Stomach (tissue), 9 donors: ENCODE results near the gene COL23A1. TPM values are rescaled to one million over a fixed set of nuclear protein-coding genes. Genes with fewer than 3 reads are reported as not detected.

Experiments
- DNase-seq, 2 donors: peaks; one replicate each; pipeline versions ENCODE4 v3.0.0 to v3.0.0-alpha.2; 2013 to 2019
- H3K27ac ChIP-seq, 5 donors: fragments of 200-600 bp in 4 of 5; sonication (generic) in 4 of 5; one replicate each; pipeline ENCODE4 v1.5.1; 2013 to 2019; ENCODE audit warnings: mild to moderate bottlenecking in 1 of 5, moderate library complexity in 1 of 5
- H3K27me3 ChIP-seq, 3 donors: fragments of 200-600 bp; sonication (generic); one replicate each; pipeline ENCODE4 v1.5.1; 2017 to 2019; ENCODE audit warnings: mixed run types in 1 of 3
- H3K36me3 ChIP-seq, 4 donors: fragments of 200-600 bp; sonication (generic); 1 replicate in 3 of 4; 2 replicates in 1 of 4; pipeline ENCODE4 v1.5.1; 2016 to 2019
- H3K4me1 ChIP-seq, 4 donors: fragments of 200-600 bp; sonication (generic); one replicate each; pipeline ENCODE4 v1.5.1; 2016 to 2019
- H3K4me3 ChIP-seq, 4 donors: fragments of 200-600 bp; sonication (generic) in 3 of 4; one replicate each; pipeline ENCODE4 v1.5.1; 2016 to 2019; ENCODE audit warnings: mild to moderate bottlenecking in 1 of 4
- H3K9me3 ChIP-seq, 4 donors: fragments of 200-600 bp; sonication (generic); one replicate each; pipeline ENCODE4 v1.5.1; 2016 to 2019
- EP300 ChIP-seq: sonication (generic); formaldehyde crosslinking; IDR thresholded peaks from one replicate; pipeline ENCODE4 v1.6.1; 2017; ENCODE audit warnings: antibody characterized with exemption
- POLR2A ChIP-seq, 4 donors: fragments of 450-650 bp; IDR thresholded peaks; one replicate each; pipeline ENCODE4 v1.6.1; 2016; ENCODE audit warnings: antibody characterized with exemption in 4 of 4, control low read depth in 2 of 4, mild to moderate bottlenecking in 1 of 4, moderate library complexity in 1 of 4
- POLR2AphosphoS5 ChIP-seq, 3 donors: sonication (generic); formaldehyde crosslinking; IDR thresholded peaks; one replicate each; pipeline ENCODE4 v1.6.1; 2016; ENCODE audit warnings: antibody characterized with exemption in 3 of 3
- WGBS, 5 donors: extraction: QIAGEN DNeasy Blood & Tissue Kit in 3 of 5; methylation state at CpG; one replicate each; pipeline versions ENCODE4 v1.1.5 to v1.1.7; 2013 to 2018; 5-methylcytosine and 5-hydroxymethylcytosine counted together
- intact Hi-C: fragments of 100-400 bp; cut with DNase I; formaldehyde crosslinking; loops from one replicate; pipeline ENCODE4 v1.15.1; 2023; ENCODE audit warnings: low total_unique reads
- polyA plus RNA-seq, 3 donors: library from polyadenylated mRNA; stranded (reverse); fragments of 200-250 nt; gene quantifications; one replicate each; pipeline ENCODE4 v1.2.3, GENCODE V29; 2013
- total RNA-seq, 5 donors: library from RNA; depleted of rRNA; stranded (reverse); fragments of >200 nt; gene quantifications; one replicate each; pipeline versions ENCODE4 v1.1.0 to v1.2.3, GENCODE V29; 2014 to 2016
- TF ChIP-seq, protein P1 (sequence below), 7 experiments: fragments of 450-650 bp in 4 of 7; fragments of 200-600 bp in 3 of 7; sonication (generic) in 3 of 7; IDR thresholded peaks; one replicate each; pipeline ENCODE4 v1.5.1; 2016 to 2019; ENCODE audit warnings: antibody characterized with exemption in 7 of 7, control low read depth in 2 of 7, mild to moderate bottlenecking in 1 of 7
- donor health status: healthy with polysubstance abuse.
- donor health status: Bipolar disorder and iron deficiency.
- donor health status: healthy.

The COL23A1 gene
- total and polyA plus RNA-seq, 8 donors = under 0.01 to 7.0 (median 1.4) TPM

DNA sequence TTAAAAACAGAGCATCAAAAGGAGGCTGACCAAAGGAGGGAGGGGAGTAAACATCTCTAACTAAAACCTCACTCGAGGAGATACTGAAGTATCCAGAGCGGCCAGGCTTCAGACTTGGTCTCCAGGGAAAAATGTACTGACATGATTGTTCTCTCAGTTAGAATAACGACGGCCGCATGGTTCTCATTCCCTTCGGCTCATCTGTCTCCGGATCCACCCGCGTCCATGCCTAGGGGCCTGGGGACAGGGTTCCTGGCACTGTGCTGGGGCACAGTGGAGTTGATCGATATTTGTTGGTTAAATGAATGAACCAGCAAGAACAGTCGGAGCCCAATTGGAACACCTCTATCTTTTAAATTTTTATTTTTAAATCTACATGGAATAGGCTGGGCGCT, 190.5 kb downstream of the COL23A1 start:
- DNase-seq = no peak
- no peaks in the 10 kb centered on the region for H3K36me3 ChIP-seq
- H3K27me3 ChIP-seq = peaks cover 0 to 39% (median 4%) of the 10 kb centered on the region in 3 donors
- H3K4me3 ChIP-seq = no peak overlapping the region
- TF ChIP-seq, protein P1, sequence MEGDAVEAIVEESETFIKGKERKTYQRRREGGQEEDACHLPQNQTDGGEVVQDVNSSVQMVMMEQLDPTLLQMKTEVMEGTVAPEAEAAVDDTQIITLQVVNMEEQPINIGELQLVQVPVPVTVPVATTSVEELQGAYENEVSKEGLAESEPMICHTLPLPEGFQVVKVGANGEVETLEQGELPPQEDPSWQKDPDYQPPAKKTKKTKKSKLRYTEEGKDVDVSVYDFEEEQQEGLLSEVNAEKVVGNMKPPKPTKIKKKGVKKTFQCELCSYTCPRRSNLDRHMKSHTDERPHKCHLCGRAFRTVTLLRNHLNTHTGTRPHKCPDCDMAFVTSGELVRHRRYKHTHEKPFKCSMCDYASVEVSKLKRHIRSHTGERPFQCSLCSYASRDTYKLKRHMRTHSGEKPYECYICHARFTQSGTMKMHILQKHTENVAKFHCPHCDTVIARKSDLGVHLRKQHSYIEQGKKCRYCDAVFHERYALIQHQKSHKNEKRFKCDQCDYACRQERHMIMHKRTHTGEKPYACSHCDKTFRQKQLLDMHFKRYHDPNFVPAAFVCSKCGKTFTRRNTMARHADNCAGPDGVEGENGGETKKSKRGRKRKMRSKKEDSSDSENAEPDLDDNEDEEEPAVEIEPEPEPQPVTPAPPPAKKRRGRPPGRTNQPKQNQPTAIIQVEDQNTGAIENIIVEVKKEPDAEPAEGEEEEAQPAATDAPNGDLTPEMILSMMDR (IDR thresholded peaks at IDR 0.05) = no peak
- no peak for TF ChIP-seq POLR2AphosphoS5 (IDR thresholded peaks at IDR 0.05)
- TF ChIP-seq POLR2A (IDR thresholded peaks at IDR 0.05) = no peak
- no peak for TF ChIP-seq EP300
- no peak overlapping the region for H3K27ac ChIP-seq
- intact Hi-C loops = no loop called here
- WGBS, 5 donors = 57 to 77% (median 64%) methylated on average over 12 of the region's 12 CpGs
- peaks cover 0 to 4% (median 2%) of the 10 kb centered on the region in 4 donors for H3K4me1 ChIP-seq
- no peaks in the 10 kb centered on the region for H3K9me3 ChIP-seq

DNA sequence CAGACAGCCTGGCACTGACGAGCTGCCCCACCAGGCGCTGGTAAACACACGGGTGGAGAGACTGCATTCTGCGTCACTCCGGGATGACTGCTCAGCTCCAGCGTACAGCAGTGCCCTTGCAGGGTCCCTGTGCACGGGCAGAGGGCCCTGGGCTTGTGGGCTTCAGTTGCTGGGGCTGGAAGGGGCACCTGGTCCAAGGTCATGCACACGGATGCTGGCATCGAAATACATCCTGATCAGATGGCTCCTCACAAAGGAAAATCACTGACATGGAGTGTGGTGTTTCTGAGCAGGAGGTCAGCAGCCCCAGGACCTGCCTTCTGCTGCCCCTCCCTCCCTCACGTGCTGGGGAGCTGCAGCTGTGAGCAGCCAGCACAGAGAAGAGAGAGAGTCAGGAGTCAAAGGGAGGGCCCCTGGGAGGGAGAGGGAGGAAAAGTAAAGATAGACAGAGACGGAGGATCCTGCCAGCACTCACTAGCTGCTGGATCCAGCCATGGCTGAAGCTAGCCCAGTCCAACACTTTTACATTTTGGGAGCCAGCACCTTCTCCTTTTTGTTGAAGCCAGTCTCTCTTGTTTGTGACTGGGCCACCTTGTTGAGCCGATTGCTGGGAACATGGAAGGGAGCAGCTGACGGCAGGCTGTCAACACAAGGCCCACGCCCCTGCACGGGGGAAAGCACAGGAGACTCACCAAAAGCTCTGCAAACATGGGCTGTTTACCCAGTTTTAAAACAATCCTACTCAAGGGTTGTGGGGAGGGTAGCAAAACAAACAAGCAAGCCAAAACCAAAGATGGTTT, 191.1 kb downstream of the COL23A1 start:
- 30 to 47% (median 42%) methylated on average over 11 to 15 of the region's 15 CpGs for WGBS, 5 donors
- TF ChIP-seq, protein P1 (IDR thresholded peaks at IDR 0.05) = no peak
- TF ChIP-seq EP300 (no peak), POLR2A (IDR thresholded peaks at IDR 0.05) (no peak)
- Histone ChIP-seq H3K4me3 (no peak overlapping the region), H3K9me3 (no peaks in the 10 kb centered on the region), H3K27me3 (peaks cover 0 to 45% (median 4%) of the 10 kb centered on the region in 3 donors), H3K4me1 (peaks cover 0 to 4% (median 2%) of the 10 kb centered on the region in 4 donors), H3K36me3 (no peaks in the 10 kb centered on the region), H3K27ac (no peak overlapping the region)
- no peak for DNase-seq
- intact Hi-C loops = no loop called here

DNA sequence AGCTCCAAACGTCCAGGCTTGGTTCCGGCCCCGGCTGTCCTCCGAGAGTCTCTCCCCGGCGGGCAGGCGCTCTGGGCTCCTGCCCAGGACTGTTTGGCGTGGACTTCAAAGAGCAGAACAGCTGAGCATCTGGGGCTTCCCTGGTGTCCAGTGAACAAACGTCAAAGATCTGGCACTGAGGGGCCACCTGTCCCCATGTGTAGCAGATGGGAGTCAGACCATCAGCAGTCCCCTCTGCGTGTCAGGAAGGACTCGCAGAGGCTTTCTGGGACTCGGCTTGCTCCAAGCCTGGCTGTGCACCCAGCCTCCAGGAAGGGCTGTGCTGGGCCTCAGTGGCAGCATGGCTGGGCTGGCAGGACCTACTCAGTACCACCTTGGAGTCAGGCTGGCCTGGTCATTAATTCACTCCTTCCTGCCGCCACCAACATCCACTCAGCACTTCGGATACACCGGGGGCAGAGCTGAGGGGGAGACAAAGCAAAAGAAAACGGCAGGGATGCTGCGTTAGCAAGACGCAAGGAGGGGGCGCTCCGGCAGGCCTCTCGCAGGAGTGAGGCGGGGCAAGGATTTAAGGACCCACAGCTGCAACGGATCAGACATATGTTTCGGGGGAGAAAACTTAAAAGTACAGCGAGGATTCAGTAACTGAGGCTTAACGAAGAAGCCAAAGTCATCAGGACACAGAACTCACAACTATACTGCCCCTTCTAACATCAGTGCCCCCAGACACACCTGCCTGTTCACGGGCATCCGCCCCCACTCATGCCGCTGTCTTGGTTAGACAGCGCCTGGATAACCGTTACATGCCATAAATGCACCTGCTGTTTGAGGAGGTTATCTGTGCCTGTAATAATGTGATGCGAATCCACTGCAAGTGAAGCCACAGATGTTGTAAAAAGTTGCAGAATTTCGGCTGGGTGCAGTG, 193.1 kb downstream of the COL23A1 start:
- TF ChIP-seq EP300 (no peak), POLR2AphosphoS5 (IDR thresholded peaks at IDR 0.05) (no peak), POLR2A (IDR thresholded peaks at IDR 0.05) (no peak)
- TF ChIP-seq, protein P1 (IDR thresholded peaks at IDR 0.05) = no peak
- WGBS, 5 donors = 67 to 72% (median 68%) methylated on average over 24 to 33 of the region's 33 CpGs
- Histone ChIP-seq H3K9me3 (no peaks in the 10 kb centered on the region), H3K27me3 (peaks cover 0 to 47% (median 4%) of the 10 kb centered on the region in 3 donors), H3K36me3 (no peaks in the 10 kb centered on the region), H3K4me3 (no peak overlapping the region), H3K27ac (peak overlapping the region in 1 of 5 donors; percentile 29), H3K4me1 (peaks cover 0 to 4% (median 2%) of the 10 kb centered on the region in 4 donors)
- intact Hi-C loops = no loop called here
- peak in 1 of 2 donors; percentile 75 for DNase-seq

DNA sequence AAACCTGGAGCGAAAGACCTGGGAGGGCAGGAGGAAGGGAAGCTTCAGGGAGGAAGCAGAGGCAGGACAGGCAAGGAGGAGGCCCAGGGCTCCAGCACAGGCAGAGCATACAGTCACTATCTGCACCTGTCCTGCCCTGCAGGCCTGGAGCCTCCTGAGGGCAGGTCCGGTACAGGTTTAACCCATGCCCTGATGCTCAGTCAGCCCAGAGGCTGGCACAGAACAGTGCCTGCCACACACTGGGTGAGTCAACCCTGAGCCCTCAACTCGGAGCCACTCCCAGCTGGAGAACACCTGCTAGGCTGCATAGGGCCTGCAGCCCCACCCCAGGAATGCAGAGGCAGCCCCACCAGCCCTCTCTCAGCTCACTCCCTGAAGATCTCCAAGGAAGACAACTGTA, 196.1 kb downstream of the COL23A1 start:
- Histone ChIP-seq H3K4me3 (no peak overlapping the region), H3K27ac (no peak overlapping the region), H3K9me3 (no peaks in the 10 kb centered on the region), H3K36me3 (no peaks in the 10 kb centered on the region), H3K4me1 (peaks cover 0 to 9% (median 4%) of the 10 kb centered on the region in 4 donors), H3K27me3 (peaks cover 0 to 33% (median 2%) of the 10 kb centered on the region in 3 donors)
- intact Hi-C loops = no loop called here
- TF ChIP-seq POLR2A (IDR thresholded peaks at IDR 0.05) (no peak), EP300 (no peak), POLR2AphosphoS5 (IDR thresholded peaks at IDR 0.05) (no peak)
- TF ChIP-seq, protein P1 (IDR thresholded peaks at IDR 0.05) = no peak
- peak in 1 of 2 donors; percentile 11 for DNase-seq
- WGBS, 5 donors = 63 to 83% (median 80%) methylated on average over 2 to 3 of the region's 3 CpGs
